GM13977 (cell line): ENCODE results near the gene PACSIN2.
A peak's percentile ranks its signal among the peaks of the same experiment; 100 is the strongest.
"Not testable (repeated sequence)": the region's sequence is repeated elsewhere in the genome, so short reads cannot be mapped to it uniquely, and the experiment has no call there.

ENCODE experiments used
- DNase-seq: peaks from one replicate; pipeline ENCODE4 v3.0.0; 2012; ENCODE audit warnings: low spot score
- in situ Hi-C: fragments of 300-500 bp; cut with MboI; formaldehyde crosslinking; loops from one replicate; pipeline ENCODE4 v1.12.0; 2022; ENCODE audit warnings: low sequenced_read_pairs, low pct_unique_long_range_greater_than_20kb, mixed read lengths, inconsistent platforms; ENCODE audit not compliant: unreplicated experiment
- TF ChIP-seq, protein P1 (sequence below): IDR thresholded peaks from 2 replicates; pipeline ENCODE4 v1.5.1; 2012; ENCODE audit warnings: mild to moderate bottlenecking, control low read depth; ENCODE audit not compliant: insufficient read depth; ENCODE audit errors: extremely low read depth, missing control alignments

Gene PACSIN2

DNA sequence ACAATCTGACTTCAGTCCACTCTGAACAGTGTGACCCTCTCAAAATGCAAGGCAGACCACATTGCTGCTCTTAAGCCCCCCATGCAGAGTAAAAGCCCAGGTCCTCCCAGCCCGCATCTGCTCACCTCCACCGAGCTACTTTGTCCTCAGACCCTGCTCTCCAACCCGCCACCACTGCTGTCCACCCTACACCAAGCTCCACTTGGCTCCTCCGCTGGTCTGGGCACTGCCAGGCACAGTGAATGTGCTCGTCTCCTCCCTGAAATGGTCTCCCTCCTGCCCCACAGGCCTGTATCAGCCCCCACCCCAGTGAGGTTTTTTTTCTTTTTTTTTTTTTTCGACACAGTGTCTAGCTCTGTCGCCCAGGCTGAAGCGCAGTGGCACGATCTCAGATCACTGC, 90.5 kb downstream of the PACSIN2 start:
- in situ Hi-C loops = no loop called here
- no peak for DNase-seq
- TF ChIP-seq, protein P1, sequence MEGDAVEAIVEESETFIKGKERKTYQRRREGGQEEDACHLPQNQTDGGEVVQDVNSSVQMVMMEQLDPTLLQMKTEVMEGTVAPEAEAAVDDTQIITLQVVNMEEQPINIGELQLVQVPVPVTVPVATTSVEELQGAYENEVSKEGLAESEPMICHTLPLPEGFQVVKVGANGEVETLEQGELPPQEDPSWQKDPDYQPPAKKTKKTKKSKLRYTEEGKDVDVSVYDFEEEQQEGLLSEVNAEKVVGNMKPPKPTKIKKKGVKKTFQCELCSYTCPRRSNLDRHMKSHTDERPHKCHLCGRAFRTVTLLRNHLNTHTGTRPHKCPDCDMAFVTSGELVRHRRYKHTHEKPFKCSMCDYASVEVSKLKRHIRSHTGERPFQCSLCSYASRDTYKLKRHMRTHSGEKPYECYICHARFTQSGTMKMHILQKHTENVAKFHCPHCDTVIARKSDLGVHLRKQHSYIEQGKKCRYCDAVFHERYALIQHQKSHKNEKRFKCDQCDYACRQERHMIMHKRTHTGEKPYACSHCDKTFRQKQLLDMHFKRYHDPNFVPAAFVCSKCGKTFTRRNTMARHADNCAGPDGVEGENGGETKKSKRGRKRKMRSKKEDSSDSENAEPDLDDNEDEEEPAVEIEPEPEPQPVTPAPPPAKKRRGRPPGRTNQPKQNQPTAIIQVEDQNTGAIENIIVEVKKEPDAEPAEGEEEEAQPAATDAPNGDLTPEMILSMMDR = no peak

DNA sequence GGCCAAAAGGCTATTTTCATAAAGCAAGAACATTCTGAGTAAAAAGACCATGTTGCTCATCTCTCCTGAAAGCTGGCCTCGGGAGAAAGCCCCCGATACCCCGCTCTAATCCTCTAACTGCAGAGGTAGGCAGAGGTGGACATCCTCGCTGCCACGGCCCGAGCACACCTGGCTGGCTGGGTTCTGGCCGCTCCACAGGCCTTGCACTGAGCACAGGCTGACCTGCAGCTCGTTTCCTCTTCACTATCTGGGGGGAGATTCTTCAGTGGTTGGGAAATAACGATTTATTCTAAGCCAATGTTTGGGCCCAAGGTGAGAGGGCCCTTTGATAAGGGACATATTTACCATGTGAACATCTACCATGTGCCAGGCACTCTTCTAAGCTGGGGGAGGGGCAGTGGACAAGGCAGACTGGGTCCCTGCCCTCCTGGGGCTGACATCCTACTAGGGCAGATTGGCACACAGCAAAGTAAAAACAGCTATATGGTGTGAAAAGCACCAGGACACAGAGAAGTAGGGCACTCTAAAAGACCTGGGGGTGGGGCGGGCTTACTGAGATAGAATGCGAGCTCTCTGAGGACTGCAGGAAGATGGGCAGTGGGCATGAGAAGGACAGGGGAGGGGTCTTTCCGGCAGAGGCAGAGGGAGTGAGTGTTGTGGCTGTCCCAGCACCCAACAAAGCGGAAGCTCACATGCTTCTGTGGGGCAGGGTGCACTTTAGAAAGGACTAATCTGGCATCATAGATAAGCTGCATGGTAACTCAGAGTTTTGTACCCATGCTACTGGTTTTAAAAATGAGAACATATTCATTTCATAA, 92.4 kb downstream of the PACSIN2 start:
- in situ Hi-C loops = no loop called here
- TF ChIP-seq, protein P1 = no peak
- DNase-seq = no peak

DNA sequence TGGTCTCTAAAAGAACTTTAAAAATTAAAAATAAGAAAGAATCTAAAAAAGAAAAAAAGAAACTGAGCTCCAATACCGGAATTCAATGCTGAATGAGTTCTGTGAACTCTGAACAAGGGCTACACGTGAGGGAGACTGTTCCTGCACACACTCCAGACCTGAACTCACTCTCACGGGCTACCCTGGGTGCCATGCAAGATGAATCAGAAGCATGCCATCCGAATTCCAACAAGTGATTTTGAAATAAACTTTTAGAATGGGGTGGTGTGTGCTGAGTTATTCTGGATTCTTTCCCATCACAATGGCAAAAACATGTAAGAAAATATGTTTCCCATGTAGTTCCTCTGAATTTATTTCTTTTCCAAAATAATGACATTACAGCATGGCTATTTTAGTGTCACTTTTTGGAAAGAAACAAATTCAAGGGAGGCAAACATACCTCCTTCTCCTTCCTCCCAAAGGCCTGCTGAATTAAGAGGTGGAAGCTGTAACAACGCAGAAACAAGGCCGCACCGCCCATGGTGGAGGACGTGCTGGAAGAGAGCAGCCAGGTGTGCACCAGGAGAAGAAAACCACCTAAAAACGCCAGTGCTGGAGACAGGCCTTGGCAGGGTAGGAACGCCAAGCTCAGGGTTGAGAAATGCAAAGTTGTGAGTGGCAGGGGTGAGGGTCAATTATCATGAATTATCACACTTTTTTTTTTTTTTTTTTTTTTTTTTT, 94.7 kb downstream of the PACSIN2 start:
- DNase-seq = no peak
- TF ChIP-seq, protein P1 = no peak
- in situ Hi-C loops = no loop called here

DNA sequence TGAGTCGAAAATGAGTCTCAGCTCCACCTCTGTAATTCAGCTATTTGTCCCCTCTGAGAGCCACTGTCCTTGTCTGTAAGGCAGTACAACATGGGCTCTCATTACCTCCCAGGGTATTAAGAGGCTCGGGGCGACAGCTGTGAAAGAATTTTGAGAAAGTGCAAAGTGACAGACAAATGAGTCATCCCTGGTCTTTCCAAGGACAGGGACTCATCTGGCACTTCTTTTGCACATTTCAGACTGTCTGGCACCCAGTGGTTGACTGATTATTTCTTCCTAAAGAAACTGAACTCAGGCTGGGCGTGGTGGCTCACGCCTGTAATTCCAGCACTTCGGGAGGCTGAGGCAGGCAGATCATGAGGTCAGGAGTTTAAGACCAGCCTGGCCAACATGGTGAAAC, 95.8 kb downstream of the PACSIN2 start:
- DNase-seq = peak; percentile 48
- TF ChIP-seq, protein P1 = no peak
- in situ Hi-C loops = no loop called here

DNA sequence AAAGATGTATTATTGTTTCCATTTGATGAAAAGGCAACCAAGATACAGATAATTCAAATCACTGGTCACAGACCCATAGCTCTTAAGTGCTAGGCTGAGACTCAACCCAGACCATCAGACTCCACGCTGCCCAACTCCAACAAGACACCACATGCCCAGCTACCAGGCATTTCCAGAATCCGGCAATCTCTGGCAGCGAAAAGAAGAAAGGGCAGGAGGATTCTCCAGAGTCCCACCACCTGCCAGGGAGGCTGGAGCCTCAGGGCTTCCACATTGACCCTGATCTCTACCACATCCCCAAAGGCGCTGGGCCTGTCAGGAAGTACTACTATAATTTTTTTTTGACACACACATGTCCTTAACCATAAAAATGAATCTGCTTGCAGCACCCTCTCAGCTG, 96.4 kb downstream of the PACSIN2 start:
- in situ Hi-C loops = no loop called here
- TF ChIP-seq, protein P1 = no peak
- no peak for DNase-seq

DNA sequence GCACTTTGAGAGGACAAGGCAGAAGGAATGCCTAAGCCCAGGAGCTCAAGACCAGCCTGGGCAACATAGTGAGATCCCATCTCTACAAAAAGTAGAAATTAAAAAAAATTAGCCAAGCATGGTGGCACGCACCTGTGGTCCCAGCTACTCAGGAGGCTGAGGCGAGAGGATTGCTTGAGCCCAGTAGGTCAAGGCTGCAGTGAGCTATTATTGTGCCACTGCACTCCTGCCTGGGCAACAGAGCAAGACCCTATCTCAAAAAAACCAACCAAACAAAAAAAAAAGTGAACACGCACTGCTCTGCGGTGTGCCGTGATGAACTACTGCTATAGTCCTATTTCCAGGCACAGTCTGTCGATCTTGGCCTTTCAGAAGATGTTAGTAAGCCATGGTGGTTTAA, 97.6 kb downstream of the PACSIN2 start:
- in situ Hi-C loops, DNase-seq: not testable (repeated sequence)

DNA sequence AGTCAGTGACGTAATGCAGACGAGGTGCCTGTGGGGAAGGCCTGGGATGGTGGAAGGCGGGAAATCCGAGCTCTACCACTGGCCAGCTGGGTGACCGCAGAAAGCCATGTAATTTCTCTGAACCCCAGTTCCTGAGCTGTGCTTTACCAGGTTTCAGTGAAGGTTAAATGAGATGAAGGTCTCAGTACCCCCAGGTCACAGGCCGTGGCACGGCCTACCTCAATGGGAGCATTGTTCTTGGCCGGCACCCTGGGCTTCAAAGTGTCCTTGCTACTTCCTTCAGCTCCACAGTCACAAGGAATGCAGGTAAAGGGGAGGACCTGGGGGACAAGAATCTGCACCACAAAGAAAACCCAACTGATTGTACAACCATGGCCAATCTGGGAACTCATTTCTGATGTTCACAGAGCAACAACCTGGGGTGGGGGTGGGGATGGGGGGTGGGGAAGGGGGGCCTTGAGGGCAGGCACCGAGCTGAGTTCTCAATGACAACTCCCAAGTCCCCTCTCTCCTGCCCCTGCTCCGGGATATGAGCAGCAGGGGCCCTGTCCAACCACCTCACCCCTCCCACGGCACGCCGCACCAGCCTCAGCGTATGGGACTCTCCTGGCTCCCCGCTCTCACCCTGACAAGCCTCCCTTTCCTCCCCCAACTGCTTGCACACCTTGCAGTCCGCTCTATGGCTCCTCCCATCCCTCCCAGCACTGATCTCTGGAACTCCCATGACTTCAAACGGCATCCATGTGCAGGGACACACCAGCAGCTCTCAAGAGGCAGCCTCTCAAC, 98.8 kb downstream of the PACSIN2 start:
- no peak for DNase-seq
- TF ChIP-seq, protein P1 = no peak
- in situ Hi-C loops = no loop called here
